GM12891 (cell line): Measurements from ENCODE around the gene SPG11.

Source experiments
- PAX5 ChIP-seq: IDR thresholded peaks from 2 replicates; pipeline ENCODE4 v1.6.1; 2011; ENCODE audit warnings: low read length, moderate library complexity, mild to moderate bottlenecking; ENCODE audit not compliant: insufficient read depth, severe bottlenecking
- POLR2A ChIP-seq: IDR thresholded peaks from 2 replicates; pipeline ENCODE4 v1.6.1; 2011; ENCODE audit warnings: low read depth, low read length, control low read depth
- POLR2AphosphoS5 ChIP-seq: IDR thresholded peaks from 2 replicates; pipeline ENCODE4 v1.6.1; 2011; ENCODE audit warnings: low read depth, low read length, control low read depth
- POU2F2 ChIP-seq: IDR thresholded peaks from 2 replicates; pipeline ENCODE4 v1.6.1; 2011; ENCODE audit warnings: low read depth, mild to moderate bottlenecking, control low read depth, low read length, moderate library complexity
- SPI1 ChIP-seq: IDR thresholded peaks from 2 replicates; pipeline ENCODE4 v1.6.1; 2011; ENCODE audit warnings: low read depth, low read length, control low read depth
- TAF1 ChIP-seq: IDR thresholded peaks from 2 replicates; pipeline ENCODE4 v1.6.1; 2011; ENCODE audit warnings: low read depth, low read length, control low read depth

DNA sequence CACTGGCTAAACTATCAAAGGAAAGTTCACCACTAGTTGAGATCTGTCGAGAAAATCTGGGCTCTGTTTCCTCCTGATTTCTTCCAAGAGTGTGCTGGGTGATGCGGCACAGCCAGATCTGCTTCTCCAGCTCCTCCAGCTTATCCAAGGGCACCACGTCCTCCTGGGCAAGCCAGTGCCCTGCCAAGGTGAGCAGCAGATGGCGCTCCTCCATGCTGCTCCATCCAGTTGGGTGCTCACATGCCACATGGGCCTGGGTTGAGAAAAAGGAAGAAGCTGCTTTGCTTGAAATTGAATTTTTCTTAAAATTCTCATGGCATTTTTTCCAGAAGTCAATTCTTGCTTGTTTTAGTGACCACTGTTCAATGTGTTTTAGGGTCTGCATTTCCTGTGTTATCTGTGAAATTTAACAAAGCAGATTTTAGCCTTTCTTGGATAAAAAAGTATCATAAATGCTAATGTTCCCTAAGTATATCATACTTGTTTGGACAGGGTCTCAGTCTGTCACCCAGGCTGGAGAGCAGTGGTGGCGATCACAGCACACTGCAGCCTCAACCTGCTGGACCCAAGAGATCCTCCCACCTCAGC, 79.2 kb downstream of the SPG11 start:
- TF ChIP-seq POLR2A = no peak
- no peak for TF ChIP-seq POLR2AphosphoS5
- no peak for TF ChIP-seq TAF1
- TF ChIP-seq PAX5 = no peak
- TF ChIP-seq POU2F2 = no peak
- TF ChIP-seq SPI1 = no peak
